ENCODE data around the gene HOXD1.

HOXD1 gene

GRCh38 chr2:176213406-176213805, 24.9 kb downstream of the HOXD1 start:
- Histone ChIP-seq H3K27ac (no peak overlapping the region), H3K9me3 (ENCODE audit: control insufficient read depth, low read length) (no peaks in the 10 kb centered on the region), H2AFZ (no peak overlapping the region), H3K79me2 (no peaks in the 10 kb centered on the region), H3K36me3 (ENCODE audit: control insufficient read depth, insufficient read depth, low read length) (no peaks in the 10 kb centered on the region), H3K4me3 (ENCODE audit: low read depth, low read length) (no peak overlapping the region), H3K4me1 (no peaks in the 10 kb centered on the region), H3K27me3 (ENCODE audit: control insufficient read depth, insufficient read depth, low read length) (no peaks in the 10 kb centered on the region), H3K4me2 (ENCODE audit: low read length) (no peak overlapping the region), H3K9ac (no peak overlapping the region)
- no peak for TF ChIP-seq CTCF (IDR thresholded peaks at IDR 0.05)

- Histone ChIP-seq H2AFZ (no peak overlapping the region), H3K4me3 (ENCODE audit: low read depth, low read length) (no peak overlapping the region), H3K79me2 (no peaks in the 10 kb centered on the region), H3K27ac (no peak overlapping the region), H3K9me3 (ENCODE audit: control insufficient read depth, low read length) (no peaks in the 10 kb centered on the region), H3K9ac (no peak overlapping the region), H3K4me1 (no peaks in the 10 kb centered on the region), H3K36me3 (ENCODE audit: control insufficient read depth, insufficient read depth, low read length) (no peaks in the 10 kb centered on the region), H3K27me3 (ENCODE audit: control insufficient read depth, insufficient read depth, low read length) (no peaks in the 10 kb centered on the region), H3K4me2 (ENCODE audit: low read length) (no peak overlapping the region)
- TF ChIP-seq CTCF (IDR thresholded peaks at IDR 0.05), result no peak
Observed at GRCh38 chr2:176227874-176228273, 39.4 kb downstream of the HOXD1 start.

GRCh38 chr2:176234156-176234555, 45.7 kb downstream of the HOXD1 start:
- Histone ChIP-seq H3K9ac (no peak overlapping the region), H3K79me2 (no peaks in the 10 kb centered on the region), H2AFZ (no peak overlapping the region), H3K36me3 (ENCODE audit: control insufficient read depth, insufficient read depth, low read length) (no peaks in the 10 kb centered on the region), H3K4me2 (ENCODE audit: low read length) (no peak overlapping the region), H3K27me3 (ENCODE audit: control insufficient read depth, insufficient read depth, low read length) (no peaks in the 10 kb centered on the region), H3K27ac (no peak overlapping the region), H3K4me3 (ENCODE audit: low read depth, low read length) (no peak overlapping the region), H3K9me3 (ENCODE audit: control insufficient read depth, low read length) (no peaks in the 10 kb centered on the region), H3K4me1 (no peaks in the 10 kb centered on the region)
- no peak for TF ChIP-seq CTCF (IDR thresholded peaks at IDR 0.05)

- H3K36me3 ChIP-seq (ENCODE audit: control insufficient read depth, insufficient read depth, low read length), result no peaks in the 10 kb centered on the region
- TF ChIP-seq CTCF (IDR thresholded peaks at IDR 0.05), result no peak
- H3K27ac ChIP-seq, result no peak overlapping the region
- no peaks in the 10 kb centered on the region for H3K9me3 ChIP-seq (ENCODE audit: control insufficient read depth, low read length)
- no peak overlapping the region for H3K4me2 ChIP-seq (ENCODE audit: low read length)
- no peaks in the 10 kb centered on the region for H3K4me1 ChIP-seq
- no peaks in the 10 kb centered on the region for H3K27me3 ChIP-seq (ENCODE audit: control insufficient read depth, insufficient read depth, low read length)
- no peaks in the 10 kb centered on the region for H3K79me2 ChIP-seq
- no peak overlapping the region for H3K9ac ChIP-seq
- no peak overlapping the region for H2AFZ ChIP-seq
- no peak overlapping the region for H3K4me3 ChIP-seq (ENCODE audit: low read depth, low read length)
Observed at GRCh38 chr2:176234940-176235339, 46.5 kb downstream of the HOXD1 start.

- H3K27me3 ChIP-seq (ENCODE audit: control insufficient read depth, insufficient read depth, low read length), result no peaks in the 10 kb centered on the region
- no peak overlapping the region for H3K4me3 ChIP-seq (ENCODE audit: low read depth, low read length)
- H3K79me2 ChIP-seq, result no peaks in the 10 kb centered on the region
- no peak overlapping the region for H3K27ac ChIP-seq
- no peak overlapping the region for H2AFZ ChIP-seq
- H3K36me3 ChIP-seq (ENCODE audit: control insufficient read depth, insufficient read depth, low read length), result no peaks in the 10 kb centered on the region
- no peak overlapping the region for H3K4me2 ChIP-seq (ENCODE audit: low read length)
- H3K4me1 ChIP-seq, result no peaks in the 10 kb centered on the region
- no peak for TF ChIP-seq CTCF (IDR thresholded peaks at IDR 0.05)
- H3K9me3 ChIP-seq (ENCODE audit: control insufficient read depth, low read length), result no peaks in the 10 kb centered on the region
- H3K9ac ChIP-seq, result no peak overlapping the region
Observed at GRCh38 chr2:176237456-176237855, 49.0 kb downstream of the HOXD1 start.
